ENCODE measurements around the gene CFAP91. TPM values are rescaled to one million over a fixed set of nuclear protein-coding genes. Genes with fewer than 3 reads are reported as not detected.

The CFAP91 gene
- total RNA-seq, 1 donor from 2014 or later, result 4.2 TPM

GRCh38 chr3:119741657-119742590 lies 39.1 kb downstream of the CFAP91 start:
- DNase-seq (ENCODE audit: extremely low spot score in 2 of 2), result no peak
- no peak for TF ChIP-seq POLR2A (IDR thresholded peaks at IDR 0.05)
- TF ChIP-seq POLR2AphosphoS5 (IDR thresholded peaks at IDR 0.05; ENCODE audit: insufficient read depth in 1 of 2, low read depth in 1 of 2), result no peak
- TF ChIP-seq, protein P1, sequence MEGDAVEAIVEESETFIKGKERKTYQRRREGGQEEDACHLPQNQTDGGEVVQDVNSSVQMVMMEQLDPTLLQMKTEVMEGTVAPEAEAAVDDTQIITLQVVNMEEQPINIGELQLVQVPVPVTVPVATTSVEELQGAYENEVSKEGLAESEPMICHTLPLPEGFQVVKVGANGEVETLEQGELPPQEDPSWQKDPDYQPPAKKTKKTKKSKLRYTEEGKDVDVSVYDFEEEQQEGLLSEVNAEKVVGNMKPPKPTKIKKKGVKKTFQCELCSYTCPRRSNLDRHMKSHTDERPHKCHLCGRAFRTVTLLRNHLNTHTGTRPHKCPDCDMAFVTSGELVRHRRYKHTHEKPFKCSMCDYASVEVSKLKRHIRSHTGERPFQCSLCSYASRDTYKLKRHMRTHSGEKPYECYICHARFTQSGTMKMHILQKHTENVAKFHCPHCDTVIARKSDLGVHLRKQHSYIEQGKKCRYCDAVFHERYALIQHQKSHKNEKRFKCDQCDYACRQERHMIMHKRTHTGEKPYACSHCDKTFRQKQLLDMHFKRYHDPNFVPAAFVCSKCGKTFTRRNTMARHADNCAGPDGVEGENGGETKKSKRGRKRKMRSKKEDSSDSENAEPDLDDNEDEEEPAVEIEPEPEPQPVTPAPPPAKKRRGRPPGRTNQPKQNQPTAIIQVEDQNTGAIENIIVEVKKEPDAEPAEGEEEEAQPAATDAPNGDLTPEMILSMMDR (IDR thresholded peaks at IDR 0.05), result no peak
- H3K4me3 ChIP-seq, result no peak overlapping the region
- no peaks in the 10 kb centered on the region for H3K27me3 ChIP-seq
- H3K9me3 ChIP-seq, result no peaks in the 10 kb centered on the region
- intact Hi-C loops (cut with DNase I), result no loop called here
- no peaks in the 10 kb centered on the region for H3K4me1 ChIP-seq
- peaks cover 0 to under 1% of the 10 kb centered on the region in 2 donors for H3K36me3 ChIP-seq
- H3K27ac ChIP-seq, result no peak overlapping the region

- intact Hi-C loops (cut with DNase I), result no loop called here
- TF ChIP-seq POLR2AphosphoS5 (IDR thresholded peaks at IDR 0.05; ENCODE audit: insufficient read depth in 1 of 2, low read depth in 1 of 2), result no peak
- TF ChIP-seq POLR2A (IDR thresholded peaks at IDR 0.05), result no peak
- TF ChIP-seq, protein P1 (IDR thresholded peaks at IDR 0.05), result no peak
- Histone ChIP-seq H3K9me3 (no peaks in the 10 kb centered on the region), H3K36me3 (peaks cover 0 to 7% of the 10 kb centered on the region in 2 donors), H3K27me3 (no peaks in the 10 kb centered on the region), H3K4me3 (no peak overlapping the region), H3K4me1 (no peaks in the 10 kb centered on the region), H3K27ac (no peak overlapping the region)
- no peak for DNase-seq (ENCODE audit: extremely low spot score in 2 of 2)
These were observed 41.1 kb downstream of the CFAP91 start for GRCh38 chr3:119743921-119744320.

- DNase-seq (ENCODE audit: extremely low spot score in 2 of 2), result no peak
- TF ChIP-seq POLR2A (IDR thresholded peaks at IDR 0.05) (no peak), POLR2AphosphoS5 (IDR thresholded peaks at IDR 0.05; ENCODE audit: insufficient read depth in 1 of 2, low read depth in 1 of 2) (no peak)
- TF ChIP-seq, protein P1 (IDR thresholded peaks at IDR 0.05), result no peak
- no peaks in the 10 kb centered on the region for H3K27me3 ChIP-seq
- no peak overlapping the region for H3K27ac ChIP-seq
- H3K4me3 ChIP-seq, result no peak overlapping the region
- H3K4me1 ChIP-seq, result no peaks in the 10 kb centered on the region
- intact Hi-C loops (cut with DNase I), result no loop called here
- H3K9me3 ChIP-seq, result no peaks in the 10 kb centered on the region
- peaks cover 0 to 13% of the 10 kb centered on the region in 2 donors for H3K36me3 ChIP-seq
These were observed 43.1 kb downstream of the CFAP91 start for GRCh38 chr3:119745942-119746341.

GRCh38 chr3:119746423-119746822 lies 43.6 kb downstream of the CFAP91 start:
- Histone ChIP-seq H3K4me1 (no peaks in the 10 kb centered on the region), H3K36me3 (peaks cover 0 to 18% of the 10 kb centered on the region in 2 donors), H3K27me3 (no peaks in the 10 kb centered on the region), H3K9me3 (no peaks in the 10 kb centered on the region), H3K4me3 (no peak overlapping the region), H3K27ac (no peak overlapping the region)
- no peak for TF ChIP-seq POLR2AphosphoS5 (IDR thresholded peaks at IDR 0.05; ENCODE audit: insufficient read depth in 1 of 2, low read depth in 1 of 2)
- TF ChIP-seq, protein P1 (IDR thresholded peaks at IDR 0.05), result no peak
- no peak for TF ChIP-seq POLR2A (IDR thresholded peaks at IDR 0.05)
- DNase-seq (ENCODE audit: extremely low spot score in 2 of 2), result no peak
- intact Hi-C loops (cut with DNase I), result no loop called here

DNA sequence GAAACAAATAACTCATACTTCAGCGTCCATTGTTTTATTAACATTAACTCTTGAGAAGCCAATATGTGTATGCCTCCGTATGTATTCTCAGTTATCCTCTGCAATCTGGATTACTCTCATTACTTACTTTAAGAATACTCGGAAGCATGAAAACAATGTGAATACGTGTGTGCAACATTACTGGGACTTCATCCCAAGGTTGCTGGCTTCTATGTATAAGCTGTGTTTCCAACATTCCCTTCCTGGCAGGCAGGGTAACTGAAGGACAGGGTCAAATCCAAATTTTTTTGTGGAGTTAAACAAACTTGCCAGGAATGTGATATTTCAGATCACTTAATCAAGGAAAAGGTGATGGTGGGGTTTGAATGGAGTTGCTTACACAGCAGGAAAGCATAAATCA lies 44.5 kb downstream of the CFAP91 start:
- H3K4me3 ChIP-seq, result no peak overlapping the region
- H3K27me3 ChIP-seq, result no peaks in the 10 kb centered on the region
- no peaks in the 10 kb centered on the region for H3K4me1 ChIP-seq
- no peak overlapping the region for H3K27ac ChIP-seq
- no peaks in the 10 kb centered on the region for H3K9me3 ChIP-seq
- intact Hi-C loops (cut with DNase I), result no loop called here
- DNase-seq (ENCODE audit: extremely low spot score in 2 of 2), result no peak
- peaks cover 0 to 25% of the 10 kb centered on the region in 2 donors for H3K36me3 ChIP-seq
- TF ChIP-seq, protein P1 (IDR thresholded peaks at IDR 0.05), result no peak
- TF ChIP-seq POLR2AphosphoS5 (IDR thresholded peaks at IDR 0.05; ENCODE audit: insufficient read depth in 1 of 2, low read depth in 1 of 2), result no peak
- no peak for TF ChIP-seq POLR2A (IDR thresholded peaks at IDR 0.05)
